HG02840 (cell line): ENCODE data around the gene SARDH.

ENCODE experiments used
- ATAC-seq: cut with Tn5 transposase; IDR thresholded peaks from one replicate; pipeline ENCODE4 v1.9.1; 2021; ENCODE audit warnings: mild to moderate bottlenecking, moderate library complexity, moderate number of reproducible peaks; ENCODE audit not compliant: unreplicated experiment, low FRiP score

The SARDH gene

GRCh38 chr9:133737774-133738639 is at the start of gene SARDH:
Gene SARDH (minus strand): TSS chr9:133738352. CDS start chr9:133734173, 4,179 bp downstream.
- ATAC-seq = no peak

GRCh38 chr9:133787754-133788025 is 49.5 kb upstream of the SARDH start:
- no peak for ATAC-seq

GRCh38 chr9:133786907-133787753 is 49.0 kb upstream of the SARDH start:
- no peak for ATAC-seq

GRCh38 chr9:133786371-133786753 is 48.2 kb upstream of the SARDH start:
- no peak for ATAC-seq

- ATAC-seq = no peak
Observed at GRCh38 chr9:133785753-133786370, 47.7 kb upstream of the SARDH start.

- ATAC-seq = no peak
Observed at GRCh38 chr9:133784731-133785561, 46.8 kb upstream of the SARDH start.

GRCh38 chr9:133783331-133783731 is 45.2 kb upstream of the SARDH start:
- no peak for ATAC-seq

GRCh38 chr9:133782157-133783130 is 44.3 kb upstream of the SARDH start:
- no peak for ATAC-seq

- no peak for ATAC-seq
Observed at GRCh38 chr9:133781828-133782135, 43.6 kb upstream of the SARDH start.

GRCh38 chr9:133780962-133781827 is 43.0 kb upstream of the SARDH start:
- ATAC-seq = no peak

GRCh38 chr9:133780404-133780945 is 42.3 kb upstream of the SARDH start:
- no peak for ATAC-seq

- no peak for ATAC-seq
Observed at GRCh38 chr9:133779516-133780403, 41.6 kb upstream of the SARDH start.

- ATAC-seq = no peak
Observed at GRCh38 chr9:133779081-133779480, 40.9 kb upstream of the SARDH start.

GRCh38 chr9:133778336-133779013 is 40.3 kb upstream of the SARDH start:
- no peak for ATAC-seq

GRCh38 chr9:133777871-133778270 is 39.7 kb upstream of the SARDH start:
- ATAC-seq = no peak

- ATAC-seq = no peak
Observed at GRCh38 chr9:133777068-133777791, 39.1 kb upstream of the SARDH start.
